Heart right ventricle (tissue), 16 donors: ENCODE data around the gene SPON1. TPM values are rescaled to one million over a fixed set of nuclear protein-coding genes. Genes with fewer than 3 reads are reported as not detected.

Experiments
- ATAC-seq, 8 donors: fragments of 200-7000 bp; cut with Tn5 transposase; one replicate each; pipeline ENCODE4 v1.9.1; 2020; ENCODE audit warnings: mild to moderate bottlenecking in 8 of 8, moderate library complexity in 8 of 8, moderate number of reproducible peaks in 1 of 8
- DNase-seq, 2 donors: peaks; one replicate each; pipeline ENCODE4 v3.0.0-alpha.2; 2020
- H3K27ac ChIP-seq, 10 donors: fragments of 200-600 bp; sonication (generic) in 2 of 10; one replicate each; pipeline versions ENCODE4 v1.5.0 to v1.8.0; 2020 to 2022; ENCODE audit warnings: mild to moderate bottlenecking in 3 of 10
- H3K27me3 ChIP-seq, 7 donors: fragments of 200-600 bp; one replicate each; pipeline ENCODE4 v1.8.0; 2021 to 2022; ENCODE audit warnings: mild to moderate bottlenecking in 2 of 7
- H3K36me3 ChIP-seq, 9 donors: fragments of 200-600 bp; sonication (generic) in 1 of 9; one replicate each; pipeline versions ENCODE4 v1.5.0 to v1.8.0; 2020 to 2022; ENCODE audit warnings: mild to moderate bottlenecking in 2 of 9
- H3K4me1 ChIP-seq, 9 donors: fragments of 200-600 bp; sonication (generic) in 1 of 9; one replicate each; pipeline versions ENCODE4 v1.5.0 to v1.8.0; 2020 to 2022; ENCODE audit warnings: mild to moderate bottlenecking in 4 of 9
- H3K4me3 ChIP-seq, 10 donors: fragments of 200-600 bp; sonication (generic) in 2 of 10; one replicate each; pipeline versions ENCODE4 v1.5.0 to v1.8.0; 2020 to 2022; ENCODE audit warnings: mild to moderate bottlenecking in 7 of 10, moderate library complexity in 2 of 10
- H3K9me3 ChIP-seq, 11 donors: fragments of 200-600 bp in 10 of 11; sonication (generic) in 2 of 11; one replicate each; pipeline versions ENCODE4 v1.5.0 to v1.8.0; 2013 to 2022; ENCODE audit warnings: mild to moderate bottlenecking in 2 of 11, control low read depth in 1 of 11, moderate library complexity in 1 of 11
- CTCF ChIP-seq, 9 donors: fragments of 200-600 bp; sonication (generic) in 2 of 9; IDR thresholded peaks; one replicate each; pipeline versions ENCODE4 v1.5.0 to v1.8.0; 2021 to 2022; ENCODE audit warnings: antibody characterized with exemption in 9 of 9, mild to moderate bottlenecking in 5 of 9, moderate library complexity in 1 of 9
- WGBS, 2 donors: extraction: QIAGEN DNeasy Blood & Tissue Kit; methylation state at CpG; one replicate each; pipeline ENCODE4 v1.1.7; 2013; ENCODE audit warnings: inconsistent platforms in 1 of 2; 5-methylcytosine and 5-hydroxymethylcytosine counted together
- intact Hi-C, 10 donors: fragments of 100-400 bp; cut with DNase I; formaldehyde crosslinking; loops; one replicate each; pipeline versions ENCODE4 v1.11.1 to v1.14.2; 2022
- polyA plus RNA-seq, 2 donors: library from polyadenylated mRNA; stranded (reverse); fragments of 200-250 nt; gene quantifications; one replicate each; pipeline ENCODE4 v1.2.3, GENCODE V29; 2013
- total RNA-seq, 10 donors: library from RNA; stranded (reverse); fragmentation: NEBNext Ultra II Directional in 3 of 10; extraction: Animal tissue kit (Norgen Biotek cat#: 25700) in 3 of 10; gene quantifications; one replicate each; pipeline versions ENCODE4 v1.2.1 to v1.2.4, GENCODE V29; 2021 to 2023
- donor health status: Arrhythmogenic right ventricular cardiomyopathy.
- donor health status: ischemic (EF 13 %, LVEDD 7.1; RV severe dilation, severe dysfunction).
- donor health status: healthy with polysubstance abuse.
- donor health status: DM: no; HTN: yes; CAD: no.
- donor health status: DM: no; HTN: no; CAD: no.
- donor health status: ischemic (EF 25% LVEDD 6.9; RV normal size, moderate dysfunction).
- donor health status: ischemic (EF 25% LVEDD 5.7; RV mildly dilated, moderate dysfunction).
- donor health status: healthy.
- donor health status: DM: yes; HTN: yes; CAD: no.
- donor health status: Ischemic cardiomyopathy.
- donor health status: ischemic (EF 35%, LVEDD 5.7; RV mildly dilated, moderate dysfunction).
- donor health status: nonischemic (EF 11% LVEDD 7.7; RV severe dilation, severe dysfunction).
- donor health status: DM: yes; HTN: yes; CAD: no.
- donor health status: PGD.
- donor health status: ischemic (EF 29% LVEDD 5.4; RV normal size, mild dysfunction).
- donor health status: nonischemic (EF 23%, LVEDD 6.1; RV moderate dilation, normal function).

The SPON1 gene
- total and polyA plus RNA-seq, 12 donors: 2.9 to 14.7 (median 5.6) TPM

- WGBS, 2 donors: 30 to 31% methylated on average over 1 of the region's 1 CpG
- Histone ChIP-seq H3K27me3 (no peaks in the 10 kb centered on the region), H3K4me3 (no peak overlapping the region), H3K36me3 (no peaks in the 10 kb centered on the region), H3K4me1 (peaks cover 0 to 18% (median 6%) of the 10 kb centered on the region in 9 donors), H3K9me3 (peaks cover 0 to 4% (median 0%) of the 10 kb centered on the region in 11 donors), H3K27ac (no peak overlapping the region)
- no peak for TF ChIP-seq CTCF (IDR thresholded peaks at IDR 0.05)
- no peak for DNase-seq
- intact Hi-C loops: no loop called here
- ATAC-seq: no peak
Measured at GRCh38 chr11:14117632-14118031, 155.1 kb downstream of the SPON1 start.

- ATAC-seq (no peak), DNase-seq (no peak)
- intact Hi-C loops: no loop called here
- H3K36me3 ChIP-seq: no peaks in the 10 kb centered on the region
- no peak overlapping the region for H3K4me3 ChIP-seq
- H3K9me3 ChIP-seq: peaks cover 0 to 8% (median 0%) of the 10 kb centered on the region in 11 donors
- no peaks in the 10 kb centered on the region for H3K27me3 ChIP-seq
- H3K27ac ChIP-seq: no peak overlapping the region
- peaks cover 0 to 18% (median 6%) of the 10 kb centered on the region in 9 donors for H3K4me1 ChIP-seq
- no peak for TF ChIP-seq CTCF (IDR thresholded peaks at IDR 0.05)
- 0 to 84% methylated on average over 1 of the region's 1 CpG for WGBS, 2 donors
Measured at GRCh38 chr11:14118072-14118471, 155.5 kb downstream of the SPON1 start.

GRCh38 chr11:14119357-14119756 is 156.8 kb downstream of the SPON1 start:
- DNase-seq (no peak), ATAC-seq (no peak)
- intact Hi-C loops: no loop called here
- Histone ChIP-seq H3K27me3 (no peaks in the 10 kb centered on the region), H3K27ac (no peak overlapping the region), H3K36me3 (no peaks in the 10 kb centered on the region), H3K9me3 (peaks cover 0 to 8% (median 0%) of the 10 kb centered on the region in 11 donors), H3K4me1 (peaks cover 0 to 15% (median 6%) of the 10 kb centered on the region in 9 donors), H3K4me3 (no peak overlapping the region)
- 96% methylated on average over 2 of the region's 2 CpGs for WGBS, 2 donors
- no peak for TF ChIP-seq CTCF (IDR thresholded peaks at IDR 0.05)

- WGBS, 2 donors: 77 to 86% methylated on average over 3 of the region's 3 CpGs
- H3K9me3 ChIP-seq: peaks cover 0 to 8% (median 0%) of the 10 kb centered on the region in 11 donors
- DNase-seq (no peak), ATAC-seq (no peak)
- no peak overlapping the region for H3K27ac ChIP-seq
- H3K36me3 ChIP-seq: no peaks in the 10 kb centered on the region
- TF ChIP-seq CTCF (IDR thresholded peaks at IDR 0.05): no peak
- intact Hi-C loops: no loop called here
- no peak overlapping the region for H3K4me3 ChIP-seq
- no peaks in the 10 kb centered on the region for H3K27me3 ChIP-seq
- peaks cover 0 to 4% (median 0%) of the 10 kb centered on the region in 9 donors for H3K4me1 ChIP-seq
Measured at GRCh38 chr11:14124350-14124749, 161.8 kb downstream of the SPON1 start.
